PFSK-1 (cell line): ENCODE results near the gene C1orf232.

ENCODE experiments used
- POLR2AphosphoS5 ChIP-seq: IDR thresholded peaks from 2 replicates; pipeline ENCODE4 v1.6.1; 2012; ENCODE audit warnings: low read depth, mild to moderate bottlenecking, control low read depth, low read length, moderate library complexity
- REST ChIP-seq, 2 experiments: IDR thresholded peaks; 2 replicates each; pipeline versions ENCODE4 v1.6.1 to v1.8.0; 2011 to 2012; ENCODE audit warnings: low read depth in 2 of 2, low read length in 2 of 2, control low read depth in 1 of 2, inconsistent platforms in 1 of 2, mild to moderate bottlenecking in 1 of 2, moderate library complexity in 1 of 2; ENCODE audit not compliant: insufficient read depth in 1 of 2

- TF ChIP-seq POLR2AphosphoS5 (no peak), REST (IDR thresholded peaks at IDR 0.05; ENCODE audit: insufficient read depth in 1 of 2, low read depth in 2 of 2, low read length in 2 of 2) (no peak)
Observed at GRCh38 chr1:26138974-26139558, 29.7 kb downstream of the C1orf232 start.
